ENCODE results near the gene WDCP.
A peak's percentile ranks its signal among the peaks of the same experiment; 100 is the strongest.
"Not testable (repeated sequence)": the region's sequence is repeated elsewhere in the genome, so short reads cannot be mapped to it uniquely, and the experiment has no call there.

WDCP gene

DNA sequence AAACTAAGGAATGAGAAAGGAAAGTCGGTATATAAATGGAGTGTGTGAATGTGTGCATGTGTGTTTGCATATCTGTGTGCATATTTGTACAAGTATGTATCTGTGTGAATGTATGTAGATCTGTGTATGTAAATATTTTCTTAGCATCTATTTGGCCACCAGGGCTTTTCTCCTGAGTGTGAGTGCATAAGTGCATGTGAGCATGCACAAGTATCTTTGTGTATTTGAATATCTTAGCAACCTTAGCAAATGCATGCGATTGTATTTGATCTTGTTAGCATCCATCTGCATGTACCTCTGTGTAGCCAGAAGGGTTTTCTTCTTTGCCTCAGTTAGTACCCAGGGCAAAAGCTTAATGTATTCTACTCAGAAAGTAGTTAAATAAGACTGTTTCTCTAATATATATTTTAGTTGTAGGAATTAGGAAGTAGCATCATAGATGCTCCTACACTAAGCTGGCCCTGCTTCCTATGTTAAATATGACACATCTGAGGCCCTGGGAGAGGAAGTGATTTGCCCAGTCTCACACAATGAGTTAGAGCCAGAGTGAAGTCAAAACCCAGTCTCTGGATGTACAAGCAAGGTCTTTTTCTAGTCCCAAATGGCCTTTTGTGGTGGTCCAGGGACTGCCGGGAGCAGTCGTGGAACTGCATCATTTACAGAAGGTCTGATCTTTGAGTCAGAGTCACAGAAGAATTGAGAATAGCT lies 11.5 kb upstream of the WDCP start:
- DNase-seq, result no peak

DNA sequence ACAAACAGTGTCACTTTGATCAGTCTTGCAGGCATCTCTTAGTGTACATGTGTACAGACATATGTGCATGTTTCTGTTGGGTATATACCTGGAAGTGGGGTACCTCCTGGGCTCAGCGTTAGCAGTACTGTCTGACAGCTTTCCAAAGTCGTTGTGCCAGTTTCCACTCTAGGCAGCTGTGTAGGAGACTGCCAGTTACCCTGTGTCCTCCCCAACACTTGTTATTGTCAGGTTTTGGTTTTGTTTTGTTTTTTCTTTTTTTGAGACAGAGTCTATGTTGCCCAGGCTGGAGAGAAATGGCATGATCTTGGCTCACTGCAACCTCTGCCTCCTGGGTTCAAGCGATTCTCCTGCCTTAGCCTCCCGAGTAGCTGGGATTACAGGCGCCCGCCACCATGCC lies 8.6 kb upstream of the WDCP start:
- no peak for DNase-seq

DNA sequence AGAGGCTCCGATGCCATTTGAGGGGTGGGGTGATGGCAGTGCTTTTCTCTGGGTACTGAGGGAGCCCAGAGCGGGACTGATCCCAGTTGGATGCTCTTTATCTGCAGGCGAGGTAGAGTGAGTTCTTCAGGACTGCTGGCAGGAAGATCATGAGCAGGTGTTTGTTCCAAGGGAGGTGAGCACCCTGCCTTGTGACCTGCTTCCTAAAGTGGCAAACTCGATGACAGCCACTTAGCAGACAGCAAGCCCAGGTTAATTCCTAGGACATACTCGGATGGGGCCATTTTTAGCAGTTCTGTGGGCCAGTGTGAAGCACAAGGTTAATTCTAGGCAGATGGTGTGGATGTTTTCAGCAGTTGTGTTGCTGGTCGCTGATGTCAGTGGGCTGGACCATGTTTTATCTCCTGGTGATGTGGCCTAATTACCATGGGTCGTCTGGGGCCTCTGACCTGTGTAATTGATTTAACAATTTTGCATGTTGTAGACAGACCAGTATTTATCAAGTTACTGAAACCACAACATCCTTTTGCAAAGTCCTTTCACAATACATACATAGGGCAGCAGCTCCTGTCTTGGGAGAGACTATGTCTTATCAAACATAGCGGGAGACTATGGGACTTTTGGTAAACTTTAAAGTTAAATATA lies 7.3 kb upstream of the WDCP start:
- no peak for DNase-seq

DNA sequence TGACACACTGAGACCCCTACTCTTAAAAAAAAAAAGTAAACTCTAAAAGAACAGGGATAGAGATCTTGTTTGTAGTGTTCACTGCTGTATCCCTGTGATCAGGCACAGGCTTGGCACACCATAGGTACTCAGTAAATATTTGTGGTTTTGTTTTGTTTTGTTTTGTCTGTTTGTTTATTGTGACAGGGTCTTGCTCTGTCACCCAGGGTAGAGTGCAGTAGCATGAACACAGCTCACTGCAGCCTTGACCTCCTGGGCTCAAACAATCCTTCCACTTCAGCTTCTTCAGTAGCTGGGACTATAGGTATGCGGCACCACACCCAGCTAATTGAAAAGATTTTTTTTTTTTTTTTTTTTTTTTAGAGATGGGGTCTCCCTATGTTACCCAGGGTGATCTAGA lies 5.8 kb upstream of the WDCP start:
- DNase-seq, result no peak

DNA sequence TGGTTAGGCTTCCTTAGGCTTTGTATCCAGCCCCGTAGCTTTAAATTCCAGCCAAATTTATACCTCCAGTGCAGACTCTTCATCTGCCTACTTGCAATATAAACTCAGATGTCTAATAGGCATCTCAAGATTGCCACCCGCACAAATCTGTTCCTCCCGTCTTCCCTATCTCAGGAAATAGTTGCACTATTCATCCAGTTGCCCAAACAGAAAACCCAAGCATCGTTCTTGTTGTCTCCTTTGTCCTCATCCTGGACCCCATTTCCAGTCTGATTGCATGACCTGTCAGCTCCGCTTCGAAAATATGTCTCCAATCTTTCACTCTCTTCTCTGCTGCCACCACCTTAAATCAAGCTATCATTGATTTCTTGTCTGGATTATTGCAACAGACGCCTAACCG lies 4.6 kb upstream of the WDCP start:
- peak in 2 of 58 donors; percentile 2 to 15 for DNase-seq

DNA sequence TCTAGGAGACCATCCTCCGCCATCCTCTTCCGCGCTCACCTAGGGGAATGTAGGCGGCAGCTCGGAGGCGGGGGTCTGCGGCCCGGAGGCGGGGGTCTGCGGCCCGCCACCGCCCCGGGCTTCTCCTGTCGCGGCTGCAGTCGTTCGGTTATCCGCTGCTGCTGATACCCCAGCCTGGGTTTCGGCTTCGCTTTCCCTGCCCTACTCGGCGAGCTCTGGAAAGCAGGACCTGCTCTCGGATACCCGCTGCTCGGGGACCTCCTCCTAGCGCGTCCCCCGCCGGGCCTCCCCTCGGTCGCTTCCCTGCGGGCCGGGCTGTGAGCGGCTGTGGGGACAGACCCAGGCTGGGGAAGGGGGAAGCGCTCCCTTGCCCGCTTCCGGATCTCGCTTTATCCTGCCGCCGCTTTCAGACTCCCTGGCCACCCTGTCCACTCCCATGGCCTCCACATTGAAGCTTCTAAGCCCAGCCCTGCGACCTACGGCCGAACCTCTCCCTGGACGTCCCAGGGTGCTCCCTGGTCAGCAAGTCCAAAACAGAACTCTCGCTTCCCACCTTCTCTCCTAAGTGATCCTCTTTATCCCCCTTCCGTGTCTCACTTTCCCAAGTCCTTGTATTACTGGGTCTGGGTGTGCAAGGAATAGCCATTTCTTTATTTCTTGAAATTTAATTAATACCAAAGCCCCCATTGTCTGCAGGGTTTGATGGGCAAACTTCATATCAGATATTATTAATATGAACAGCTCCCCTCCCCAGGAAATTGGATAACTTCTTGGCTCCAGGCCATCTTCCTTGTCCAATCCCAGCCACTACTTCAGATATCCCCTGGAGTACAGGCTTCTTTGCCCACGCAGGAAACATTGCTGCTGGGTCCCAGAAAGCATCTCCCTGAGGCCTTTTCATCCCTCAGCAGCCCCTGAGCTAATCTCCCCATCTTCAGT lies 3.1 kb upstream of the WDCP start:
- peak in 32 of 58 donors; percentile 4 to 69 (median 19) for DNase-seq

DNA sequence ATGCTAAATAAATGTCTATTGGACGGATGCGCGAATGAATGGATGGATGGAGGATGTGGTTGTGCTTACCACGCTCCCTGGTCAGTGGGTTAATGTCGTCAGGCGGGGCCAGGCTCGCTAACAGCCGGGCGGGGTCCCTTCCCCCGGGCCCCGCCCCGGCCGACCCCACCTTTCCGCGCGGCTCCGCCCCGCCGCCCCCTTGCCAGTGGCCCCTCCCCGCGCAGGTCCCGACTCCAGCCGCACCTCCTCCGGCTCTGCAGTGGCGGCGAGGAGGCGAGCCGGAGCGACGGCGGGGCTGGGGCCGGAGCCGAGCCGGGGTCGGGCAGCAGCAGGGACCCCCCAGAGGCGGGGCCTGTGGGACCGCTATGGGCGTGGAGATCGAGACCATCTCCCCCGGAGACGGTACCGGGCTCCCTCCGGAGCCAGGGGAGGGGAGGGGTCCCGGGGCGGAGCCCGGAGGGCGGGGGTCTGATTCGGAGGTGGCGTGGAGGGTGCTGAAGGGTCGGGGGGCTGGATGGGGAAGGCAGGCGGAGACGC lies 2.4 kb upstream of the WDCP start, which contains the start of gene FKBP1B:
Gene FKBP1B, plus strand, starts transcription at position 257 of the 537 bp plus-strand sequence. Its CDS starts 109 bp downstream, at position 366.
- peak in 32 of 58 donors; percentile 2 to 69 (median 32) for DNase-seq

DNA sequence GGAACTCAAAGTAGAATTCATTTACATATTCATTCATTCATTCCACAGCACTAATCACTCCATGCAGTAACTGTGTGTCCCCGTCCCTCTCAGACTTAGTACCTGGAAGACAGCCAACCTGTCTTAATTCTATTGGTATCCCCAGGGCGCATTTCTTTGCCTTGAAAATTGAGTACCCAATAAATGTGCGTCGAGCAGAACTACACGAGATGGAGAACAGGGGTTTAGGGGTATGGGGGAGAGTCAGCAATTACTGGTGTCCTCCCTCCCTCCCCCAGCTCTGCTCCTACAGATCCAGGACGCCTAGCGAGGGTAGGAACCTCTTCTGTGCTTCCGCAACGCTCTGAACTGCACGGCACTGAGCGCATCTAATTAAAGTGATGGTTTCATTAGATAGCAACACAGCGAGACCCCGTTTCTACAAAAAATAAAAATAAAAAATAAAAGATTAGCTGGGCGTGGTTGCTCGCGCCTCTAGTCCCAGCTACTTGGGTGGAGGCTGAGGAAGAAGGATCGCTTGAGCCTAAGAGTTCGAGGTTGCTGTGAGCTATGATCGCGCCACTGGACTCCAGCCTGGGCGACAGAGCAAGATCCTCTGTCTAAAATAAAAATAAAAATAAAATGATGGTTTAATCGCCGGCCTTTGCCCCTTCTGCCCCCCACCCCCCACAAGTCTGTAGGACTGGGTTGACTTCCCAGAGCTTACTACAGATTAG lies 1.7 kb upstream of the WDCP start:
- no peak for DNase-seq

DNA sequence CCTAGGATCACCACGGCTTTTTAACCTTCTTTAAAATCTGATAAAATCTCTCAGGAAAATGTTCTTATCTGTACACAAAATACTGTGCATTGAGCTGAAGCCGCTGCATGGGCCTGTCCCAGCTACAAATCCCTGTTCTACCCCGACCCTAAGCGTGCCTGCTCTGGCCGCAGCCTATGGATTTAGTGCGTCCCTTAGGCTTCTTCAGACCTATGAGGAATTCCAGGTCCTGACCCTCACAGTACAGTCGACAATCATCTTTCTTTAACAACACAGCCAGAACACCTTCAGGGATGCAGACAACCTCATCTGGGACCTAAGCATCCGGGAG lies 477 bp upstream of the WDCP start:
- DNase-seq, result no peak

DNA sequence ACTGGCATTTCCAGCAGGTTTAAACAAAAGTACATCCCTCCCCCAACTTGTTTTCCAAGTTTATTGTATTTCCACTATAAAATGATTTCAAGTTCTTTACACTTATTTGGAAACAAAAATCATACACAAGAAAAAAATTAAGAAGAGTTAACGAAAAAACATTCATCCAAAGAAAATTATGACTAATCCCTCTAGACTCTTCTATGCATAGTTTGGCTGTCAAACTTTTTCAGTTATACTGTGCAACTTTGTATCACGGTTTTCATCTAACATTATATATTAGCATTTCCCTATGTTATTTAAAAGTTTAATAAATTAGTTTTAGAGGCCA lies 627 bp downstream of the WDCP start:
- DNase-seq, result no peak

DNA sequence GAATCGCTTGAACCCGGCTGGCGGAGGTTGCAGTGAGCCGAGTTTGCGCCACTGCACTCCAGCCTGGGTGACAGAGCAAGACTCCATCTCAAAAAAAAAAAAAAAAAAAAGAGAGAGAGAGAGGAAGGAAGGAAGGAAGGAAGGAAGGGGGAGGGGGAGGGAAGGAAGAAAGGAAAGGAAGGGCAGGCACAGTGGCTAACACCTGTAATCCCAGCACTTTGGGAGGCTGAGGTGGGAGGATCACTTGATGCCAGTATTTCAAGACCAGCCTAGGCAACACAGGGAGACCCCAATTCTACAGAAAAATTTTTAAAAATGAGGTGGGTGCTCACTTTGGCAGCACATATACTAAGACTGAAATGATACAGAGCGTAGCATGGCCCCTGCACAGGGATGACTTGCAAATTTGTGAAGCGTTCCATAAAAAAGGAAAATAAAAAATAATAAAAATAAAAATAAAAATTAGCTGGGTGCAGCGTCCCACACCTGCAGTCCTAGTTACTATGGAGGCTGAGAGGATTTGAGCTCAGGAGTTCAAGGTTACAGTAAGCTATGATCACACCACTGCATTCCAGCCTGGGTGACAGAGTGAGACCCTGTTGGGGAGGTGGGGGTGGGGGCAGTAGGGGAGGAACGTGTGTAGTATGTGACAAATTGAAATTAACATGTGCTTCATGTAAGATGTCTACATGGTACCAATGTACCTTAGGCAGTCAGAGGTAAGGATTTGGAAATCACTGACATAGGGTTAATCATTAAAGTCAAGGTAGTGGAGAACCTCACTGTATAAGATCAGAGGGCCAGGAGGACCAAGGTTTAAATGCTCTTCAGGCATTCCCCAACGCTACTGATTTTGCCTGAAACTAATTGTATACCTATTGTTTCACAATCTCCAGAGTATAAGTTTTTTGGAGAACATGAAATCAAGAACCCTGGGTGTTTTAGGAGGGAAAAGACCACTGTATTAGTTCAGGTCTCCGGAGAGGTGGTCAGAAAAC lies 1.4 kb downstream of the WDCP start:
- no peak for DNase-seq

DNA sequence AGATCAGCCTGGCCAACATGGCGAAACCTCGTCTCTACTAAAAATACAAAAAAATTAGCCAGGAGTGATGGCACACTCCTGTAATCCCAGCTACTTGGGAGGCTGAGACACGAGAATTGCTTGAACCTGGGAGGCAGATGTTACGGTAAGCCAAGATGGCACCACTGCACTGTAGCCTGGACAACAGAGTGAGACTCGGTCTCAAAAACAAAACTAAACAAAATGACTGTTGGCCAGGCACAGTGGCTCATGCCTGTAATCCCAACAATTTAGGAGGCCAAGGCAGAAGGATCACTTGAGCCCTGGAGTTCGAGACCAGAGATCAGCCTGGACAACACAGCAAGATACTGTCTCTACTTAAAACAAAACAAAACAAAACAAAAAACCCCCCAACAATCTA lies 4.1 kb downstream of the WDCP start:
- DNase-seq, result not testable (repeated sequence)

DNA sequence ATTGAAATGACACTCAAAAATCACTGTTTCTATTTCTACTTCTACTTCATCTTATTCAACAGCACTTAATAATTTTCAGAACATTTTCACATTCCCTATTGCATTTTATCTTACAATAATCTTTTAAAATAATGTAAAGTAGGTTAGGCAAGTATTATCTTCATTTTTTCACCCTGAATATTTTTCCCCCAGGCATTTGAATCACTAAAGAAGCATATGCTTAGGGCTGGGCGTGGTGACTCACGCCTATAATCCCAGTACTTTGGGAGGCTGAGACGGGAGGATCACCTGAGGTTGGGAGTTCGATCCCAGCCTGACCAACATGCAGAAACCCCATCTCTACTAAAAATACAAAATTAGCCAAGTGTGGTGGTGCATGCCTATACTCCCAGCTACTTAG lies 6.7 kb downstream of the WDCP start:
- no peak for DNase-seq

DNA sequence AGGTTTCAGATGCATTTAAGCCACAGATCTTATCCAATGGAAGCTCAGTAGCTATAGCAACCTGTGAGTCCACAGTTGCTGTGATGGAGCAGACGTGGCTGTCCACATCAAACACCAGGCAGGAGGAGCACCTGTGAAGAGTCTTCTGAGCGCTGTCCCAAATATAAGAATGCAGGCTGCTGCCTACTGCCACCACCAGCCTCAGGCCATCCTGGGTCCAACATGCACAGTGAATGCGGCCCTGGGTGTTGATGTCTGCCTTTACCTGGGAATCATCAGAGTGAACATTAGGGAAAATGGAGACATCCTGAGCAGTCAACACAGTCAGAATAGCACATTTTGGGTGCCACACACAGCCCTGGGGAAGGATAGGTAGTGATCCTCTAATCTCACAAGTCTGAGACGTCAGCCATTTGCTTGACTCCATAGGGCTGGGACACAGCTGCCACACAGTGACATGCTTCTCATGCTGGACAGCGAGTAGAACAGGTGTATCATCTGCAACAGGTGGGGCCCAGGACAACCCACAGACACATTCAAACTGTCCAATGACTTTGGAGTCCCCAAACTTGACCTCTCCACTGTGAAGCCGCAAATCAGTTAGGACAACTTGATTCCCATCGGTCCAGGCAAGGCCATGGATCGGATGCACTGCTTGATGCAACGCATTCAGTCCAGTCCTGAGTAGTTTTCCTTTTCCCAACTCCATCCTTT lies 8.2 kb downstream of the WDCP start:
- DNase-seq, result no peak

DNA sequence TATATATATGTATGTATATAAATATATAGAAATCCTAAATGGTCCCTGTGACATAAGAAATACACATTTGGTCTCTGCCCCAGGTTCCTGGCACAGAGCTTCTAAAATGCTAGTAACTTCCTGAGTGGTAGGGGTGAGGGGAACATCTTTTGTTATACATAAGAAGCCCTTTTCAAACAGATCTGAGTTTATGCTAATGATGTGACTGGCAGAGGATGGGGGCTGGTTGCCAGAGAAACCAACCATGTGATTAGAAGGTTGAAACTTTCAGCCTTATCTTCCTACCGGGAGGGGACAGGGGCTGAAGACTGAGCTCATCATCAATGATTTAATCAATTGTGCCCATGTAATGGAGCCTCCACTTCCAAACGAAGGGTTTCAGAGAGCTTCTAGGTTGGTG lies 21.0 kb downstream of the WDCP start:
- DNase-seq, result no peak

DNA sequence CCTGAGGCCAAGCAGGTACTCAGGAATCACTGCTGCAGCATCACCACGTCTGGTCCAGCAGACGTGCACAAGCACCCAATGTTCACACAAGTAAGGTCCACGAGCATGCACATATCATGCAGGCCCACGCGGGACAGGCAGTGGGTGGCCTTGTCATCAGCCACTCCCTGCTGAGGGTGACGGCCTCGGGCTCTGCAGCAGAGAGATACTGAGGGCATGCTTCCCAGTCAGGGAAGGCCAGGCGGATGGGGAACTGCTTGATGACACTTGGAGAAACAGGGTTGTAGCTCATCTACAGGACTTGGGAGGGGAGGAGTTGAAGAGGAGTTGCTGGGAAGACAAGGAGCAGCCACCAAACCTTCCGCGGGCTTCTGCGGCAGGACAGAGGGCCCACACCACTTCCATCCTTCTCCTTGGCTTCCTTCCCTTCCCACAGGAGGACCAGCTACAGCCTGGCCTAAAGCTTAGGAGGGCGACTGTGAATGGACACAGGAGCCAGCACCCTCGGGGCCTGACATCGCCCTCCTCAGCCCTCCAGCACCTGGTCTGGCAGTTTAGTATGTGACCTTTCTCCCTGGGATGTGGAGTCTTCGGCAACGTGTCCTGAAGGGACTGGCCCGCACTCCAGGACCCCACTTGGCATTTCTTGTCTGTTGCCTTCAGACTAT lies 22.1 kb downstream of the WDCP start:
- no peak for DNase-seq

DNA sequence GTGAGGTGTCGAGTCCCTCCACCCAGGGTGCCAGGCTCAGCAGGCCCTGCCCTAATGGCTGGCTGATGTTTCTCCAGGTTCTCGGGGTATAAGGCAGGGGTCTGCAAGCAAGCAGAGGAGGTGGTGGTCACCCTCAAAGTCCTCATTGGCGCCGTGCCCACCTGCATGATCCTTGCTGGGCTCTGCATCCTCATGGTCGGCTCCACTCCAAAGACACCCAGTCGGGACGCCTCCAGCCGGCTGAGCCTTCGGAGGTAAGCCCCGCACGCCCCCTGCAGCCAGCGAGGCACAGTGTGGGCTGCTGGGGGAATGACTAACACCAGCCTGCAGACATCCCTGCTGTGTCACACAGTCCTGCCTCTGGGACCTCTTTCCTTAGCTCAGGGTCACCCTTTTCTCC lies 23.2 kb downstream of the WDCP start:
- peak in 1 of 58 donors; percentile 29 for DNase-seq

DNA sequence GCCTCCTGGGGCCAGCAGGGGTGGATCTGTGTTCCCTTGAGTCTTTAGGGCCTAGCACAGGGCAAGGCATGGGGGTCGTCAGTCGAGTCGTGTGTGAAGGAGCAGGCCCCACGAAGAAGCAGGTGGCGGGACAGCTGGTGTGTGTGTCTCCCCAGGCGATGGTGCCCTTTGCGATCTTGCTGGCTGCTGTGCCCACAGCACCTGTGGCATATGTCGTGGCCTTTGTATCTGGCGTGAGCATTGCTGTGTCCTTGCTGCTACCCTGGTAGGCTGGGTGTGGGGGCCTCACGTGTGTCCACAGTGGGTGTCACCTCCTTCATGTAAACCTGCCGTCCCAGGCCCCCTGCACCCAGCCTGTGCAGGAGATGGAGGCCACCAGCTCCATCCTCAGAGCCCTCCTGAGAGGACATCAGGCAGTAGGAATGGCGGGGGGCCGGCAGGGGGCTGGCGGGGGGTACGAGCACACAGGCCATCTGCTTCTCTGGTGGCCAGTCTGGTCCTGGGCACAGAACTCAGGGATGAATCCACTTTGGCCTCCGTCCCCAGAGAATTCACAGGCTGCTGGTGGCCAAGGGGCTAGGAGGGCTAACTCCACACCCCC lies 24.1 kb downstream of the WDCP start:
- DNase-seq, result no peak

All from anterior cingulate cortex (tissue), 58 donors.